ENCODE data around the gene LEAP2.

The LEAP2 gene

GRCh38 chr5:132860742-132861141, 12.7 kb upstream of the LEAP2 start:
- Histone ChIP-seq H3K4me1 (peaks cover 11% of the 10 kb centered on the region), H3K27me3 (no peaks in the 10 kb centered on the region), H4K20me1 (no peaks in the 10 kb centered on the region), H3K4me3 (no peak overlapping the region), H3K9me3 (no peaks in the 10 kb centered on the region), H3K36me3 (no peaks in the 10 kb centered on the region), H3K27ac (no peak overlapping the region), H3K4me2 (no peak overlapping the region), H3K9ac (no peak overlapping the region)
- TF ChIP-seq Cebpa-rat (IDR thresholded peaks at IDR 0.05) = no peak

- peaks cover 21% of the 10 kb centered on the region; the same call in 1 of the 2 replicates for H4K20me1 ChIP-seq
- peaks cover 35% of the 10 kb centered on the region for H3K36me3 ChIP-seq
- H3K9ac ChIP-seq = peak overlapping the region; percentile 94
- peak overlapping the region; percentile 89 for H3K4me3 ChIP-seq
- H3K27ac ChIP-seq = peak overlapping the region; percentile 91
- TF ChIP-seq Cebpa-rat (IDR thresholded peaks at IDR 0.05) = no peak
- H3K4me2 ChIP-seq = peak overlapping the region; percentile 86
- peaks cover 26% of the 10 kb centered on the region for H3K4me1 ChIP-seq
- no peaks in the 10 kb centered on the region for H3K9me3 ChIP-seq
- no peaks in the 10 kb centered on the region for H3K27me3 ChIP-seq
Observed at GRCh38 chr5:132865668-132866341, 7.7 kb upstream of the LEAP2 start.

- peak within 1 kb of the TSS; percentile 91 for H3K27ac ChIP-seq
- H3K9ac ChIP-seq = peak within 1 kb of the TSS; percentile 94
- H3K4me3 ChIP-seq = peak within 1 kb of the TSS; percentile 89
- H4K20me1 ChIP-seq = peaks cover 21% of the 10 kb centered on the region; the same call in 1 of the 2 replicates
- peaks cover 26% of the 10 kb centered on the region for H3K4me1 ChIP-seq
- no peak for TF ChIP-seq Cebpa-rat (IDR thresholded peaks at IDR 0.05)
- H3K9me3 ChIP-seq = no peaks in the 10 kb centered on the region
- peak within 1 kb of the TSS; percentile 90 for H3K4me2 ChIP-seq
- H3K27me3 ChIP-seq = no peaks in the 10 kb centered on the region
- peaks cover 39% of the 10 kb centered on the region for H3K36me3 ChIP-seq
Observed at GRCh38 chr5:132866342-132867045, 7.0 kb upstream of the LEAP2 start, which contains the start of the genes GDF9 and UQCRQ. Gene GDF9, minus strand, starts transcription at chr5:132866469. Its CDS starts 1,936 bp downstream, at chr5:132864533. Gene UQCRQ, plus strand, starts transcription at chr5:132866642. Its CDS starts 240 bp downstream, at chr5:132866882.

GRCh38 chr5:132867046-132867451, 6.4 kb upstream of the LEAP2 start:
- peak overlapping the region; percentile 91 for H3K27ac ChIP-seq
- H4K20me1 ChIP-seq = peaks cover 21% of the 10 kb centered on the region; the same call in 1 of the 2 replicates
- H3K4me1 ChIP-seq = peaks cover 26% of the 10 kb centered on the region
- no peaks in the 10 kb centered on the region for H3K27me3 ChIP-seq
- no peaks in the 10 kb centered on the region for H3K9me3 ChIP-seq
- H3K9ac ChIP-seq = peak overlapping the region; percentile 94
- peaks cover 45% of the 10 kb centered on the region for H3K36me3 ChIP-seq
- TF ChIP-seq Cebpa-rat (IDR thresholded peaks at IDR 0.05) = no peak
- peak overlapping the region; percentile 90 for H3K4me2 ChIP-seq
- peak overlapping the region; percentile 89 for H3K4me3 ChIP-seq

- Histone ChIP-seq H3K4me1 (peaks cover 26% of the 10 kb centered on the region), H3K27ac (no peak overlapping the region), H3K36me3 (peaks cover 62% of the 10 kb centered on the region), H3K9me3 (no peaks in the 10 kb centered on the region), H3K9ac (no peak overlapping the region), H3K4me2 (no peak overlapping the region), H3K4me3 (no peak overlapping the region), H3K27me3 (no peaks in the 10 kb centered on the region), H4K20me1 (peaks cover 21% of the 10 kb centered on the region; the same call in 1 of the 2 replicates)
- TF ChIP-seq Cebpa-rat (IDR thresholded peaks at IDR 0.05) = no peak
Observed at GRCh38 chr5:132868754-132869153, 4.7 kb upstream of the LEAP2 start.

GRCh38 chr5:132870801-132871200, 2.7 kb upstream of the LEAP2 start:
- Histone ChIP-seq H4K20me1 (peaks cover 21% of the 10 kb centered on the region; the same call in 1 of the 2 replicates), H3K4me2 (no peak overlapping the region), H3K4me1 (peaks cover 15% of the 10 kb centered on the region), H3K27ac (no peak overlapping the region), H3K9me3 (no peaks in the 10 kb centered on the region), H3K27me3 (no peaks in the 10 kb centered on the region), H3K4me3 (no peak overlapping the region), H3K9ac (no peak overlapping the region), H3K36me3 (peaks cover 75% of the 10 kb centered on the region)
- TF ChIP-seq Cebpa-rat (IDR thresholded peaks at IDR 0.05) = no peak

- Histone ChIP-seq H3K4me3 (no peak overlapping the region), H3K4me1 (peaks cover 13% of the 10 kb centered on the region), H3K9me3 (no peaks in the 10 kb centered on the region), H3K27ac (no peak overlapping the region), H3K9ac (no peak overlapping the region), H3K4me2 (no peak overlapping the region), H3K27me3 (no peaks in the 10 kb centered on the region), H3K36me3 (peaks cover 82% of the 10 kb centered on the region), H4K20me1 (peaks cover 20% of the 10 kb centered on the region; the same call in 1 of the 2 replicates)
- TF ChIP-seq Cebpa-rat (IDR thresholded peaks at IDR 0.05) = no peak
Observed at GRCh38 chr5:132871459-132872284, 1.8 kb upstream of the LEAP2 start.

- H3K9ac ChIP-seq = no peak overlapping the region
- no peak overlapping the region for H3K27ac ChIP-seq
- H3K36me3 ChIP-seq = peaks cover 87% of the 10 kb centered on the region
- H3K4me1 ChIP-seq = peaks cover 5% of the 10 kb centered on the region
- TF ChIP-seq Cebpa-rat (IDR thresholded peaks at IDR 0.05) = no peak
- H4K20me1 ChIP-seq = peaks cover 9% of the 10 kb centered on the region; the same call in 1 of the 2 replicates
- no peak overlapping the region for H3K4me3 ChIP-seq
- no peaks in the 10 kb centered on the region for H3K9me3 ChIP-seq
- no peaks in the 10 kb centered on the region for H3K27me3 ChIP-seq
- H3K4me2 ChIP-seq = no peak overlapping the region
Observed at GRCh38 chr5:132872788-132873118, 715 bp upstream of the LEAP2 start.

GRCh38 chr5:132873930-132874271, 433 bp downstream of the LEAP2 start:
- no peaks in the 10 kb centered on the region; the same call in 1 of the 2 replicates for H4K20me1 ChIP-seq
- H3K4me2 ChIP-seq = no peak overlapping the region
- no peak overlapping the region for H3K27ac ChIP-seq
- no peaks in the 10 kb centered on the region for H3K9me3 ChIP-seq
- no peaks in the 10 kb centered on the region for H3K27me3 ChIP-seq
- peaks cover 87% of the 10 kb centered on the region for H3K36me3 ChIP-seq
- H3K9ac ChIP-seq = no peak overlapping the region
- TF ChIP-seq Cebpa-rat (IDR thresholded peaks at IDR 0.05) = no peak
- H3K4me3 ChIP-seq = no peak overlapping the region
- no peaks in the 10 kb centered on the region for H3K4me1 ChIP-seq

Data from BLaER1 (cell line).